HepG2 (cell line): ENCODE results near the gene SSU72. TPM values are rescaled to one million over a fixed set of nuclear protein-coding genes. Genes with fewer than 3 reads are reported as not detected.
A peak's percentile ranks its signal among the peaks of the same experiment; 100 is the strongest.

ENCODE experiments used
- ATAC-seq: fragments of 200-7000 bp; cut with Tn5 transposase; 3 replicates; pipeline ENCODE4 v1.9.1; 2020; ENCODE audit warnings: mild to moderate bottlenecking, moderate library complexity
- BruUV-seq: library from RNA; stranded (reverse); fragments of 400-500 nt; replicated peaks from 2 replicates; lab custom pipeline; 2021; lab: Mats Ljungman, UMichigan
- CTCF ChIA-PET: fragments of 300-600 bp; formaldehyde crosslinking; extraction: SDS; loops from one replicate; lab custom pipeline; 2021; ENCODE audit warnings: low total read pairs, inconsistent platforms, low intra/inter-chr PET ratio; lab: Yijun Ruan, JAX
- POLR2A ChIA-PET: fragments of 350-600 bp; sonication (Branson Sonifier 250); formaldehyde crosslinking; loops from one replicate; lab custom pipeline; 2020; ENCODE audit warnings: antibody characterized with exemption, inconsistent platforms; lab: Yijun Ruan, JAX
- DNase-seq: peaks from one replicate; pipeline ENCODE4 v3.0.0-alpha.2; 2015; ENCODE audit warnings: low spot score
- FAIRE-seq: peaks from 3 replicates; lab custom pipeline; 2011; peaks lifted over from hg19 to GRCh38; lab: Jason Lieb, UNC
- H2AFZ ChIP-seq: one replicate; pipeline ENCODE4 v1.6.1; 2011; ENCODE audit warnings: low read length, inconsistent platforms
- H3K27ac ChIP-seq: fragments of 300-600 bp; 3 replicates; pipeline ENCODE4 v1.8.0; 2011; ENCODE audit warnings: mixed run types, mild to moderate bottlenecking, mixed read lengths, low read length, inconsistent platforms; ENCODE audit not compliant: insufficient read depth; ENCODE audit errors: extremely low read length
- H3K27me3 ChIP-seq, 2 experiments: fragments of 200-600 bp in 1 of 2; 2 replicates in 1 of 2; 3 replicates in 1 of 2; pipeline versions ENCODE4 v1.6.0 to v1.8.0; 2011; ENCODE audit warnings: low read length in 2 of 2, mild to moderate bottlenecking in 2 of 2, moderate library complexity in 2 of 2, inconsistent platforms in 1 of 2; ENCODE audit not compliant: insufficient read depth in 2 of 2, control insufficient read depth in 1 of 2
- H3K36me3 ChIP-seq, 2 experiments: fragments of 200-600 bp in 1 of 2; replicated peaks in 1 of 2; 2 replicates in 1 of 2; 3 replicates in 1 of 2; pipeline versions ENCODE4 v1.5.1 to v1.8.0; 2011; ENCODE audit warnings: low read length in 2 of 2, inconsistent platforms in 1 of 2; ENCODE audit not compliant: insufficient read depth in 2 of 2, control insufficient read depth in 1 of 2
- H3K4me1 ChIP-seq: 2 replicates; pipeline ENCODE4 v1.5.1; 2012; ENCODE audit warnings: low read length, inconsistent platforms; ENCODE audit not compliant: insufficient read depth
- H3K4me2 ChIP-seq: 2 replicates; pipeline ENCODE4 v1.6.0; 2011; ENCODE audit warnings: low read depth, low read length, inconsistent platforms
- H3K4me3 ChIP-seq, 3 experiments: fragments of 200-600 bp in 1 of 3; sonication (generic), shearing (Covaris generic) in 1 of 3; replicated peaks in 1 of 3; 2 replicates each; pipeline ENCODE4 v1.5.1; 2011 to 2016; ENCODE audit warnings: low read length in 3 of 3, inconsistent platforms in 2 of 3, low read depth in 2 of 3, mild to moderate bottlenecking in 2 of 3, control low read depth in 1 of 3, mixed read lengths in 1 of 3; ENCODE audit not compliant: insufficient read depth in 1 of 3
- H3K79me2 ChIP-seq: one replicate; pipeline ENCODE4 v1.6.1; 2011; ENCODE audit warnings: low read length, inconsistent platforms; ENCODE audit not compliant: insufficient read depth
- H3K9ac ChIP-seq: 2 replicates; pipeline ENCODE4 v1.6.0; 2011; ENCODE audit warnings: mild to moderate bottlenecking, low read depth, low read length, inconsistent platforms; ENCODE audit not compliant: insufficient read depth
- H3K9me3 ChIP-seq: 2 replicates; pipeline ENCODE4 v1.5.1; 2012; ENCODE audit warnings: mild to moderate bottlenecking, low read length
- H4K20me1 ChIP-seq: 2 replicates; pipeline ENCODE4 v1.6.0; 2011; ENCODE audit warnings: inconsistent platforms, mild to moderate bottlenecking, low read length, moderate library complexity; ENCODE audit not compliant: insufficient read depth
- AGO2 ChIP-seq: fragments of 200-400 bp; formaldehyde crosslinking; optimal IDR thresholded peaks from 2 replicates; pipeline ENCODE3; 2017; ENCODE audit warnings: mild to moderate bottlenecking, low read depth, low read length, moderate library complexity
- KDM6A ChIP-seq: IDR thresholded peaks from 2 replicates; pipeline ENCODE4 v1.6.1; 2016; ENCODE audit warnings: low read depth
- POLR2A ChIP-seq, 2 experiments: IDR thresholded peaks; 2 replicates each; pipeline ENCODE4 v1.6.1; 2011; ENCODE audit warnings: low read depth in 2 of 2, low read length in 2 of 2, mild to moderate bottlenecking in 1 of 2, moderate library complexity in 1 of 2; ENCODE audit not compliant: insufficient read depth in 1 of 2
- RBM22 ChIP-seq: fragments of 200-400 bp; formaldehyde crosslinking; optimal IDR thresholded peaks from 2 replicates; pipeline ENCODE3; 2017; ENCODE audit warnings: mild to moderate bottlenecking, low read length, moderate library complexity
- ZKSCAN8 ChIP-seq: IDR thresholded peaks from 2 replicates; pipeline ENCODE4 v1.6.1; 2016; ENCODE audit warnings: borderline replicate concordance, missing genetic modification reagents, missing compliant biosample characterization
- ZNF142 ChIP-seq: sonication (generic); formaldehyde crosslinking; IDR thresholded peaks from 2 replicates; pipeline ENCODE4 v1.4.0; 2020; ENCODE audit warnings: missing genetic modification reagents
- ZNF232 ChIP-seq: sonication (generic); formaldehyde crosslinking; IDR thresholded peaks from 2 replicates; pipeline ENCODE4 v1.4.0; 2020; ENCODE audit warnings: missing genetic modification reagents, borderline replicate concordance
- WGBS: methylation state at CpG from one replicate; pipeline ENCODE4 v1.1.6; 2017; ENCODE audit warnings: low lambda C conversion rate; 5-methylcytosine and 5-hydroxymethylcytosine counted together
- in situ Hi-C: cut with HindIII; loops from 2 replicates; pipeline ENCODE4 v1.10.0; 2017; ENCODE audit warnings: low pct_unique_long_range_greater_than_20kb; ENCODE audit not compliant: extremely low pct_ligation_motif_present
- intact Hi-C: fragments of 100-400 bp; cut with micrococcal nuclease; formaldehyde crosslinking; loops from one replicate; pipeline ENCODE4 v1.10.0; 2022; ENCODE audit not compliant: unreplicated experiment
- polyA plus RNA-seq, 8 experiments: library from polyadenylated mRNA; depleted of rRNA in 3 of 8; stranded (reverse) in 7 of 8; unstranded in 1 of 8; fragments of >200 nt; fragmentation: Illumina TruSeq in 4 of 8; extraction: Trizol in 4 of 8; gene quantifications; 2 replicates each; pipeline versions ENCODE4 v1.2.1 to v1.2.3, GENCODE V29; 2011 to 2016; ENCODE audit warnings: low read depth in 4 of 8, missing spikeins in 1 of 8, mixed read lengths in 1 of 8; ENCODE audit not compliant: insufficient read depth in 1 of 8
- total RNA-seq, 5 experiments: library from RNA; depleted of rRNA; stranded (reverse); fragments of >200 nt; fragmentation: Illumina TruSeq; extraction: Trizol; gene quantifications; 2 replicates each; pipeline ENCODE4 v1.2.3, GENCODE V29; 2016; ENCODE audit warnings: low read depth in 1 of 5

Gene SSU72
- total and polyA plus RNA-seq, 2 of the 13 experiments (the other 11 are each of a cell fraction or from before 2014, with no cell fraction given): 42.8 to 67.1 TPM

DNA sequence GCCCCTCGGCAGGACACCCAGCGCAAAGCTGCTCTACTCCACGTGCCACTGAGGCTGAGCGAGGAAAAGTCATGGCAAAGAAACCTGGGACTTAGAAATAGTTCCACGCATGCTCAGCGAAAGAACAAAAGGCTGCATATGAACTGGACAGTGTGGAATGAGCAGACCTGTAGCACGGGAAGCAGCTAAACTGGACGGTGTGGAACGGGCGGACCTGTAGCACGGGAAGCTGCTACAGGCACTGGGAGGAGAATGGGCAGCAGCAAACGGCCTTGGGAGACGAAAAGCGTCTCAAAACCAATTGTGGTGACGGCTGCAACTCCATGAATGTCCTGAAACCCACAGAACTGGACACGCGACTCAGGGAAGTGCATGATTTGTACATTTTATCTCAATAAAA, 15.6 kb downstream of the SSU72 start:
- H3K27ac ChIP-seq: no peak overlapping the region
- no peak overlapping the region for H3K9ac ChIP-seq
- H3K4me2 ChIP-seq: no peak overlapping the region
- 0 out of 2 replicates have a peak, but pooled peaks cover 5% of the 10 kb centered on the region for H3K4me1 ChIP-seq
- WGBS: 95% methylated on average over 17 of the region's 17 CpGs
- intact Hi-C loops: no loop called here
- no peaks in the 10 kb centered on the region; the same call in 1 of the 2 replicates for H4K20me1 ChIP-seq
- FAIRE-seq (no peak), DNase-seq (no peak), ATAC-seq (no peak)
- in situ Hi-C loops: no loop called here
- peak; percentile 2 for TF ChIP-seq RBM22
- TF ChIP-seq AGO2: peak; percentile 63
- no peak for TF ChIP-seq KDM6A (CRISPR knock-in tag)
- CTCF ChIA-PET: no interaction called here
- no peak overlapping the region for H2AFZ ChIP-seq
- H3K27me3 ChIP-seq: no peaks in the 10 kb centered on the region
- H3K4me3 ChIP-seq: no peak overlapping the region
- no peaks in the 10 kb centered on the region for H3K9me3 ChIP-seq
- H3K79me2 ChIP-seq: peaks cover 3% of the 10 kb centered on the region
- no TSS peak for BruUV-seq
- peaks cover 15 to 30% of the 10 kb centered on the region in 2 experiments for H3K36me3 ChIP-seq
- POLR2A ChIA-PET: interaction anchor here (1.1 to 1.9 kb wide), 2 partner anchors 19 to 56 kb away, joined by 3 to 4 read pairs; partner anchors contain the start of gene MIB2

DNA sequence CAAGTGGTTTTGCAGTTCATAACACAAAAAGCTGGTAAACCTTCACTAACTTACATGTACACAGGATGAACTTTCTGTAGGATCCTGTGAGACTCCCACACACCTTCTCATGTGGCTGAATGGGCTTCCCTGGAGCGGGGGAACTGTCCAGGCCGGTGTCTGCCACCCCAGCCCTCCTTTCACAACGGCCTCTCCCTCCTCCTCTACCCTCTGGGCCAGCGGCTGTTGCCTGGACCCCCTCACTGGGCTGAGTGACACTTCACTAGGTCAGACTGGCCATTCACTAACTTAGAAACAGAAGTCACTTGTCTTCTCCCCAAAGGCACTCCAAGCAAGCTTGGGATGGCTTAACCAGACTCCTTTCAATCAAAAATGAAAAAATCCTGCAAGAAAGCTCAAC, 16.1 kb downstream of the SSU72 start:
- Histone ChIP-seq H3K79me2 (no peaks in the 10 kb centered on the region), H3K27me3 (no peaks in the 10 kb centered on the region), H3K27ac (no peak overlapping the region), H3K4me3 (no peak overlapping the region), H4K20me1 (no peaks in the 10 kb centered on the region; the same call in 1 of the 2 replicates), H3K4me1 (0 out of 2 replicates have a peak, but pooled peaks cover 5% of the 10 kb centered on the region), H3K9ac (no peak overlapping the region), H3K9me3 (no peaks in the 10 kb centered on the region), H2AFZ (no peak overlapping the region), H3K36me3 (peaks cover 15 to 25% of the 10 kb centered on the region in 2 experiments; a peak in 4 of 5 replicates), H3K4me2 (no peak overlapping the region)
- in situ Hi-C loops: no loop called here
- DNase-seq (no peak), FAIRE-seq (no peak), ATAC-seq (no peak)
- POLR2A ChIA-PET: interaction anchor here (1.9 kb wide), 1 partner anchor 19 kb away, joined by 4 read pairs; no protein-coding TSS in a partner anchor
- no TSS peak for BruUV-seq
- TF ChIP-seq ZNF142 (CRISPR knock-in tag): no peak
- TF ChIP-seq AGO2: peak; percentile 47
- TF ChIP-seq ZKSCAN8 (CRISPR knock-in tag): no peak
- TF ChIP-seq POLR2A (IDR thresholded peaks at IDR 0.05; ENCODE audit: insufficient read depth in 1 of 2, low read depth in 2 of 2, low read length in 2 of 2): 0 out of 4 replicates have a peak, but pooled peaks of 1 of the 2 experiments have one; percentile 13
- TF ChIP-seq ZNF232 (CRISPR knock-in tag): no peak
- WGBS: 70% methylated on average over 4 of the region's 4 CpGs
- CTCF ChIA-PET: no interaction called here
- intact Hi-C loops: no loop called here
